IMR-90 (cell line): ENCODE measurements around the gene WFDC6. TPM values are rescaled to one million over a fixed set of nuclear protein-coding genes. Genes with fewer than 3 reads are reported as not detected.

Experiments used
- ATAC-seq: fragments of 200-7000 bp; cut with Tn5 transposase; 2 replicates; pipeline ENCODE4 v1.9.1; 2020; ENCODE audit warnings: low read depth, mild to moderate bottlenecking, moderate library complexity
- BruUV-seq: library from RNA; stranded (reverse); fragments of 400-500 nt; replicated peaks from 2 replicates; lab custom pipeline; 2021; lab: Mats Ljungman, UMichigan
- CTCF ChIA-PET: fragments of 300-600 bp; formaldehyde crosslinking; extraction: SDS; loops from one replicate; lab custom pipeline; 2021; ENCODE audit warnings: antibody characterized with exemption; lab: Yijun Ruan, JAX
- POLR2A ChIA-PET: fragments of 300-600 bp; sonication (Branson Sonifier 250); formaldehyde crosslinking; loops from one replicate; lab custom pipeline; 2022; ENCODE audit warnings: antibody characterized with exemption; ENCODE audit not compliant: unreplicated experiment; lab: Charles Lee
- DNase-seq: peaks from one replicate; pipeline ENCODE4 v3.0.0; 2013
- H2AFZ ChIP-seq: replicated peaks from 2 replicates; pipeline ENCODE3; 2013; ENCODE audit warnings: low read length, mild to moderate bottlenecking; ENCODE audit not compliant: poor library complexity
- H2AK5ac ChIP-seq: 2 replicates; pipeline ENCODE4 v1.6.1; 2013; ENCODE audit warnings: low read depth, low read length, inconsistent platforms
- H2AK9ac ChIP-seq: replicated peaks from 2 replicates; pipeline ENCODE3; 2013; ENCODE audit warnings: mild to moderate bottlenecking, low read depth, low read length, moderate library complexity; ENCODE audit not compliant: poor library complexity
- H2BK120ac ChIP-seq: 2 replicates; pipeline ENCODE4 v1.6.1; 2013; ENCODE audit warnings: low read depth, low read length, inconsistent platforms
- H2BK15ac ChIP-seq: 3 replicates; pipeline ENCODE4 v1.6.1; 2013; ENCODE audit warnings: low read depth, low read length, inconsistent platforms
- H2BK20ac ChIP-seq: 2 replicates; pipeline ENCODE4 v1.6.1; 2013; ENCODE audit warnings: low read depth, mild to moderate bottlenecking, inconsistent platforms, low read length, moderate library complexity
- H2BK5ac ChIP-seq: 2 replicates; pipeline ENCODE4 v1.6.1; 2013; ENCODE audit warnings: mild to moderate bottlenecking, low read depth, low read length, inconsistent platforms; ENCODE audit not compliant: poor library complexity, severe bottlenecking
- H3K14ac ChIP-seq: replicated peaks from 2 replicates; pipeline ENCODE4 v1.6.1; 2013; ENCODE audit warnings: low read depth, low read length, inconsistent platforms
- H3K18ac ChIP-seq: 2 replicates; pipeline ENCODE4 v1.6.1; 2013; ENCODE audit warnings: low read depth, low read length, control low read depth
- H3K23ac ChIP-seq: 2 replicates; pipeline ENCODE4 v1.6.1; 2013; ENCODE audit warnings: low read depth, low read length, inconsistent platforms
- H3K27ac ChIP-seq: 2 replicates; pipeline ENCODE4 v1.5.1; 2013; ENCODE audit warnings: mild to moderate bottlenecking, control low read depth, low read length; ENCODE audit not compliant: insufficient read depth
- H3K27me3 ChIP-seq: 2 replicates; pipeline ENCODE4 v1.6.1; 2013; ENCODE audit warnings: low read length; ENCODE audit not compliant: control insufficient read depth, insufficient read depth
- H3K36me3 ChIP-seq: 2 replicates; pipeline ENCODE4 v1.6.1; 2013; ENCODE audit warnings: low read length, mixed read lengths; ENCODE audit not compliant: control insufficient read depth, insufficient read depth
- H3K4ac ChIP-seq: 2 replicates; pipeline ENCODE4 v1.6.1; 2013; ENCODE audit warnings: low read depth, low read length, inconsistent platforms
- H3K4me1 ChIP-seq: 2 replicates; pipeline ENCODE4 v1.6.1; 2013; ENCODE audit warnings: low read length, mixed read lengths; ENCODE audit not compliant: control insufficient read depth, insufficient read depth
- H3K4me2 ChIP-seq: 2 replicates; pipeline ENCODE4 v1.6.1; 2013; ENCODE audit warnings: low read depth, mild to moderate bottlenecking, control low read depth, low read length, moderate library complexity
- H3K4me3 ChIP-seq: 2 replicates; pipeline ENCODE4 v1.5.1; 2013; ENCODE audit warnings: low read depth, mild to moderate bottlenecking, control low read depth, low read length, moderate library complexity; ENCODE audit not compliant: insufficient read depth
- H3K56ac ChIP-seq: 2 replicates; pipeline ENCODE4 v1.6.1; 2013; ENCODE audit warnings: low read length, inconsistent platforms; ENCODE audit not compliant: insufficient read depth; ENCODE audit errors: extremely low read depth
- H3K79me1 ChIP-seq, 2 experiments: 2 replicates each; pipeline ENCODE4 v1.6.1; 2013; ENCODE audit warnings: low read length in 2 of 2, inconsistent platforms in 1 of 2, low read depth in 1 of 2
- H3K9ac ChIP-seq: 2 replicates; pipeline ENCODE4 v1.6.1; 2013; ENCODE audit warnings: low read depth, low read length, control low read depth
- H3K9me1 ChIP-seq: 2 replicates; pipeline ENCODE4 v1.6.1; 2013; ENCODE audit warnings: low read length, inconsistent platforms; ENCODE audit not compliant: insufficient read depth
- H3K9me3 ChIP-seq: 2 replicates; pipeline ENCODE4 v1.6.1; 2013; ENCODE audit warnings: low read length; ENCODE audit not compliant: control insufficient read depth, insufficient read depth
- H4K20me1 ChIP-seq: 2 replicates; pipeline ENCODE4 v1.6.1; 2013; ENCODE audit warnings: low read length, inconsistent platforms; ENCODE audit not compliant: insufficient read depth
- H4K5ac ChIP-seq: 2 replicates; pipeline ENCODE4 v1.6.1; 2013; ENCODE audit warnings: mild to moderate bottlenecking, low read depth, low read length, control low read depth
- H4K8ac ChIP-seq, 2 experiments: 2 replicates each; pipeline ENCODE4 v1.6.1; 2013; ENCODE audit warnings: low read depth in 2 of 2, low read length in 2 of 2, control low read depth in 1 of 2, inconsistent platforms in 1 of 2
- H4K91ac ChIP-seq: 2 replicates; pipeline ENCODE4 v1.6.1; 2013; ENCODE audit warnings: low read depth, low read length, inconsistent platforms; ENCODE audit not compliant: insufficient read depth
- WGBS, 2 experiments: methylation state at CpG; one replicate each; pipeline versions ENCODE4 v1.1.5 to v1.1.7; 2013; ENCODE audit warnings: missing lambda C conversion rate in 2 of 2; ENCODE audit not compliant: insufficient read length in 1 of 2; ENCODE audit errors: extremely low coverage in 2 of 2; 5-methylcytosine and 5-hydroxymethylcytosine counted together
- dilution Hi-C: fragments of 300-500 bp; cut with HindIII; formaldehyde crosslinking; loops from one replicate; pipeline ENCODE4 v1.14.3; 2018; ENCODE audit warnings: low sequenced_read_pairs; ENCODE audit not compliant: unreplicated experiment
- in situ Hi-C: fragments of 300-500 bp; cut with MboI; formaldehyde crosslinking; loops from 3 replicates; pipeline ENCODE4 v1.14.3; 2019; ENCODE audit warnings: low sequenced_read_pairs, inconsistent platforms, mixed read lengths
- intact Hi-C: fragments of 100-400 bp; cut with micrococcal nuclease; formaldehyde crosslinking; loops from 2 replicates; pipeline ENCODE4 v1.10.0; 2022
- polyA plus RNA-seq, 3 experiments: library from polyadenylated mRNA; depleted of rRNA; stranded (reverse); fragments of >200 nt; gene quantifications; 2 replicates each; pipeline ENCODE4 v1.2.3, GENCODE V29; 2012; ENCODE audit warnings: low replicate concordance in 1 of 3
- total RNA-seq: library from RNA; depleted of rRNA; stranded (reverse); fragments of >200 nt; gene quantifications from 2 replicates; pipeline ENCODE4 v1.2.3, GENCODE V29; 2012
- TF ChIP-seq, protein P1 (sequence below): fragments of 150-350 bp; IDR thresholded peaks from 2 replicates; pipeline ENCODE4 v1.6.1; 2016; ENCODE audit warnings: low read depth, mild to moderate bottlenecking, low read length, moderate library complexity, borderline replicate concordance

The WFDC6 gene
- total and polyA plus RNA-seq, 2 of the 4 experiments (the other 2 are of a cell fraction), result not detected

DNA sequence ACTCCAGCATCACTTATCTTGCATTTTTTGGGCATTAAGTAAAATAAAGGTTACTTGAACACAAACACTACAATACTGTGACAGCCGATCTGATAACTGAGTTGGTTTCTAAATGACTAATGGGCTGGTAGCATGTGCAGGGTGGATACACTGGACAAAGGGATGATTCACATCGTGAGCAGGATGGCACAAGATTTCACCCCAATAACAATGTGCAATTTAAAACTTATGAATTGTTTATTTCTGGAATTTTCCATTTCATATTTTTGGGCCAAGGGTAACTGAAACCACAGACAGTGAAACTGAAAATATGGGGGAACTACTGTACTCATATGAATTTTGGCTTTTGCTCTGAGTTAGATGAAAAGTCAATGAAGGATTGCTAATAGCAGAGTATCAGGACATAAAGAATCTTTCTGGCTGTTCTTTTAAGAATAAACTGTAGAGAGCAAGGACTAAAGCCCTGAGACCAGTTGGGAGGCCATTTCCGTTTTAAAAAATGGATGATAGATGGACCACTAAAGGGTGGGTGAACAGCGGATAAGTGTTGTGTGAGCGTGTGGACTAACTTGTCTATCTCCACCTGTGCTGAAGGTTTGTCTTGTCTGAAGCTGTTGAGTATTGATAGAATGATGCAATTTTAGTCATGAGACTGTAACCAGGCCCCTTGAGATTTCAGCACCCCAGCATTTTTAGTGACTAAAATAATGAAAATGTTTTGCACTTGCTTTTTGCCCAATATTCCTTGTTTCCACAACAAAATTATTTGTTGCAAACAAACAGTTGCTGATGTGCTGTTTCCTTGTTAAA, 32.1 kb downstream of the WFDC6 start:
- no peaks in the 10 kb centered on the region for H3K79me1 ChIP-seq
- no peak overlapping the region for H2AFZ ChIP-seq
- H3K9ac ChIP-seq, result no peak overlapping the region
- no peaks in the 10 kb centered on the region for H3K9me3 ChIP-seq
- ATAC-seq, result no peak
- no peaks in the 10 kb centered on the region for H3K36me3 ChIP-seq
- no peak overlapping the region for H2AK9ac ChIP-seq
- H4K8ac ChIP-seq, result no peak overlapping the region
- no peak overlapping the region for H2AK5ac ChIP-seq
- no peak overlapping the region for H3K27ac ChIP-seq
- H3K56ac ChIP-seq, result no peak overlapping the region
- no peaks in the 10 kb centered on the region for H3K4me1 ChIP-seq
- no peaks in the 10 kb centered on the region for H4K20me1 ChIP-seq
- 70% methylated on average over 2 of the region's 5 CpGs; no CpG with 5 or more reads in 1 of the 2 experiments for WGBS, 2 experiments
- no peak overlapping the region for H3K18ac ChIP-seq
- no peak overlapping the region for H2BK120ac ChIP-seq
- peaks cover 2% of the 10 kb centered on the region for H3K27me3 ChIP-seq
- ChIA-PET CTCF (no interaction called here), POLR2A (no interaction called here)
- no peak overlapping the region for H3K4ac ChIP-seq
- no peak overlapping the region for H3K23ac ChIP-seq
- no peak overlapping the region for H3K14ac ChIP-seq
- H3K4me2 ChIP-seq, result no peak overlapping the region
- TF ChIP-seq, protein P1, sequence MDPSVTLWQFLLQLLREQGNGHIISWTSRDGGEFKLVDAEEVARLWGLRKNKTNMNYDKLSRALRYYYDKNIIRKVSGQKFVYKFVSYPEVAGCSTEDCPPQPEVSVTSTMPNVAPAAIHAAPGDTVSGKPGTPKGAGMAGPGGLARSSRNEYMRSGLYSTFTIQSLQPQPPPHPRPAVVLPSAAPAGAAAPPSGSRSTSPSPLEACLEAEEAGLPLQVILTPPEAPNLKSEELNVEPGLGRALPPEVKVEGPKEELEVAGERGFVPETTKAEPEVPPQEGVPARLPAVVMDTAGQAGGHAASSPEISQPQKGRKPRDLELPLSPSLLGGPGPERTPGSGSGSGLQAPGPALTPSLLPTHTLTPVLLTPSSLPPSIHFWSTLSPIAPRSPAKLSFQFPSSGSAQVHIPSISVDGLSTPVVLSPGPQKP, result no peak
- dilution Hi-C loops, result no loop called here
- no peak overlapping the region for H2BK15ac ChIP-seq
- H4K91ac ChIP-seq, result no peak overlapping the region
- no peak for DNase-seq
- in situ Hi-C loops, result no loop called here
- no peak overlapping the region for H4K5ac ChIP-seq
- no peak overlapping the region for H2BK5ac ChIP-seq
- intact Hi-C loops, result no loop called here
- H3K4me3 ChIP-seq, result no peak overlapping the region
- BruUV-seq, result no TSS peak
- no peak overlapping the region for H2BK20ac ChIP-seq
- no peaks in the 10 kb centered on the region for H3K9me1 ChIP-seq
